GM18517 (cell line): Measurements from ENCODE around the gene PDE7B.
"Not testable (repeated sequence)": the region's sequence is repeated elsewhere in the genome, so short reads cannot be mapped to it uniquely, and the experiment has no call there.

Experiments
- ATAC-seq: cut with Tn5 transposase; IDR thresholded peaks from one replicate; pipeline ENCODE4 v1.9.1; 2021; ENCODE audit warnings: mild to moderate bottlenecking, moderate library complexity; ENCODE audit not compliant: unreplicated experiment

The PDE7B gene

GRCh38 chr6:136216503-136217401, 365.3 kb downstream of the PDE7B start:
- ATAC-seq, result no peak

DNA sequence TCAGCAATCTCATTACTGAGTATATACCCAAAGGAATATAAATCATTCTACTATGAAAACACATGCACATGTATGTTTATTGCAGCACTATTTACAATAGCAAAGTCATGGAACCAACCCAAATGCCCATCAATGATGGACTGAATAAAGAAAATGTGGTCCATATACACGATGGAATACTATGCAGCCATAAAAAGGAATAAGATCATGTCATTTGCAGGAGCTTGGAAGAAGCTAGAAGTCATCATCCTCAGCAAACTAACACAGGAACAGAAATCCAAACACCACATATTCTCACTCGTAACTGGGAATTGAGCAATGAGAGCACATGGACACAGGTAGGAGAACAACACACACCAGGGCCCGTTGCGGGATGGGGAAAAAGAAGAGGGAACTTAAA, 373.5 kb downstream of the PDE7B start:
- not testable (repeated sequence) for ATAC-seq

GRCh38 chr6:136225496-136225895, 374.0 kb downstream of the PDE7B start:
- no peak for ATAC-seq

GRCh38 chr6:136226027-136226673, 374.6 kb downstream of the PDE7B start:
- ATAC-seq, result peak; percentile 80

- no peak for ATAC-seq
These were observed 375.3 kb downstream of the PDE7B start for GRCh38 chr6:136226674-136227377.

- no peak for ATAC-seq
These were observed 377.3 kb downstream of the PDE7B start for GRCh38 chr6:136228814-136229213.

DNA sequence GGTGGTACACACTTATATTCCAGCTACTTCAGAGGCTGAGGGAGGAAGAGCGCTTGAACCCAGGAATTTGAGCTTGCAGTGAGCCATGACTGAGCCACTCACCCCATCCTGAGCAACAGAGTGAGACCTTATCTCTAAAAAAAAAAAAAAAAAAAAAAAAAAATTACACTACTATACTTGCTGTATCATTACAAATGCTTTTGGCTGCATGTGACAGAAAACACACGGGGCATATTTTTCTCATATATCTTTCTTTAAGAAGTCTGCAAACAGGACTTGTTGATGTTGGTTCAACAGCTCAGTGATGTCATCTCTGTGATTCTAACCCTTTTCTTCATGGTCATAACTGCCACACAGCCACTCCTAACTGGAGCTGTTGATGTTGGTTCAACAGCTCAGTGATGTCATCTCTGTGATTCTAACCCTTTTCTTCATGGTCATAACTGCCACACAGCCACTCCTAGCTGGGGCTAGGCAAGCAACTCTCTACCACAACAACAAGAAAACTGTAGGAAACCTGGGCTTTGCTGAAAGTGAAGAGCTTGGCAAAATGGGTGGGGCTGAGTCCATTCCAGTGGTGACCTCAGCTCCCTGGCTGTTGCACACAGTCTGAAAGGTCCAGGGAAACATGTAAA, 378.8 kb downstream of the PDE7B start:
- no peak for ATAC-seq

- ATAC-seq, result no peak
These were observed 381.2 kb downstream of the PDE7B start for GRCh38 chr6:136232701-136233100.

- no peak for ATAC-seq
These were observed 383.7 kb downstream of the PDE7B start for GRCh38 chr6:136235233-136235564.

DNA sequence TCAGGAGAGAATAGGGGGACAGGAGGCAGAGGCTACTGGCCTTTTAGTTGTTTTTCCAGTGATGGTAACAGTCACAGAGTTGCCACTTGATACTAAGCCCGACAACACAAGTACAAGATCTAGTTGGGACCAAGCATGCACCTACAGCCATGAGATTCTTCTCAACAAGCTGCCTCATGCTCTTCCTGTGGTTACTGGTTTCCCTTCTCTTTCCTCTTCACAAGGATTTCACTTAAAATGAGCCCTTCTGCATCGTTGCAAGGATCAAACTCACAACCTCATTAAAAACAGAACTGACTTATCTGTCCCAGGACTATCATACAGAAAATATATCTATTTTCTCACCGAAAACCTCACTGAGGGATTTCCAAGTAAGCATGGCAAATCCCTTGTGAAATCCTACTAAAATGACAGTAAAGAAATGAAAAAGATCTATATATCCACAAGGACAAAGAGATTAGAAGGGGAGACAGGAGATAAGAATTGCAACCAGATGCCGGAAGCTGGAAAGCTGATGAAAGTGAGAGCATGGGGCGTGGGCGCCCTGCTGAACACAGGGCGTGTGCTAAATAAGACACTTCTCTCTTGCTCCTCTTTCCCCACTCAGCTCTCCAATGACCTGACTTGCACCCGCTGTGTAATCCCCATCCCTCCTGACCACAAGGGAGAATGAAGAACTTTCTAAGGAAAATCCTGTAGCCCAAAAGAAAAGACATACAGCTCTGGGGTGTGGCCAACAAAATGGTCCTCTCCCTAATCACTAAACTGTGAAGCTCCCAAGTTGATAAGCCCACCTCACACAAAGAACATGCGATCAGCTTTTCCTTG, 385.2 kb downstream of the PDE7B start:
- ATAC-seq, result no peak

GRCh38 chr6:136244061-136244616, 392.6 kb downstream of the PDE7B start:
- no peak for ATAC-seq
